ENCODE results near the gene VPS72. TPM values are rescaled to one million over a fixed set of nuclear protein-coding genes. Genes with fewer than 3 reads are reported as not detected.

Gene VPS72
- polyA plus RNA-seq, 1 of the 3 experiments (the other 2 are of a cell fraction): 80.2 TPM

- H3K36me3 ChIP-seq (replicated peaks in 1 of 2; ENCODE audit: control insufficient read depth in 1 of 2, insufficient read depth in 2 of 2, low read length in 1 of 2): no peaks in the 10 kb centered on the region
- CTCF ChIA-PET: interaction anchor here (1.1 to 6.8 kb wide), 4 partner anchors 12 to 119 kb away, joined by 4 to 40 read pairs (median 8); partner anchors contain the start of genes C1orf56 and TNFAIP8L2
- DNase-seq: peak; percentile 13
- H3K27me3 ChIP-seq (ENCODE audit: insufficient read depth): no peaks in the 10 kb centered on the region
- no peak overlapping the region for H3K4me3 ChIP-seq (ENCODE audit: low read depth in 2 of 2, low read length in 1 of 2)
- WGBS (ENCODE audit: low lambda C conversion rate): 83% methylated on average over 5 of the region's 5 CpGs
- no peak overlapping the region for H3K9ac ChIP-seq
- H3K27ac ChIP-seq (ENCODE audit: low read depth in 2 of 2, low read length in 1 of 2): no peak overlapping the region
- H3K4me2 ChIP-seq: no peak overlapping the region
- no peaks in the 10 kb centered on the region for H3K9me3 ChIP-seq
- H3K9me2 ChIP-seq: no peaks in the 10 kb centered on the region
- TF ChIP-seq CTCF (IDR thresholded peaks at IDR 0.05) (no peak), POLR2AphosphoS5 (IDR thresholded peaks at IDR 0.05; ENCODE audit: low read depth, low read length) (no peak), IRF3 (IDR thresholded peaks at IDR 0.05; ENCODE audit: low read depth, low read length) (no peak), NRF1 (IDR thresholded peaks at IDR 0.05; ENCODE audit: low read depth, low read length) (no peak), SMC3 (IDR thresholded peaks at IDR 0.05; ENCODE audit: low read depth, low read length) (no peak), NFIC (IDR thresholded peaks at IDR 0.05; ENCODE audit: borderline replicate concordance) (no peak), RXRA (IDR thresholded peaks at IDR 0.05; ENCODE audit: borderline replicate concordance, low read depth) (no peak), USF2 (IDR thresholded peaks at IDR 0.05; ENCODE audit: borderline replicate concordance, low read depth, low read length) (no peak)
- no peaks in the 10 kb centered on the region for H3K79me2 ChIP-seq (ENCODE audit: insufficient read depth)
- H2AFZ ChIP-seq (ENCODE audit: low read depth): no peak overlapping the region
- H3K4me1 ChIP-seq (ENCODE audit: control insufficient read depth in 1 of 2, insufficient read depth in 2 of 2, low read depth in 1 of 2, low read length in 1 of 2): peaks cover 0 to 21% of the 10 kb centered on the region in 2 experiments; a peak in 1 of 4 replicates
- no peaks in the 10 kb centered on the region for H3F3A ChIP-seq (replicated peaks; ENCODE audit: insufficient read depth)
- H4K20me1 ChIP-seq (ENCODE audit: insufficient read depth): no peaks in the 10 kb centered on the region
- POLR2A ChIA-PET: no interaction called here
These were observed 46.0 kb downstream of the VPS72 start for GRCh38 chr1:151143986-151144385.

GRCh38 chr1:151143057-151143435, 47.0 kb downstream of the VPS72 start:
- Histone ChIP-seq H3K4me2 (no peak overlapping the region), H3F3A (replicated peaks; ENCODE audit: insufficient read depth) (no peaks in the 10 kb centered on the region), H3K36me3 (replicated peaks in 1 of 2; ENCODE audit: control insufficient read depth in 1 of 2, insufficient read depth in 2 of 2, low read length in 1 of 2) (no peaks in the 10 kb centered on the region), H3K9ac (no peak overlapping the region), H3K9me3 (no peaks in the 10 kb centered on the region), H2AFZ (ENCODE audit: low read depth) (no peak overlapping the region), H3K9me2 (no peaks in the 10 kb centered on the region), H3K4me3 (ENCODE audit: low read depth in 2 of 2, low read length in 1 of 2) (no peak overlapping the region), H4K20me1 (ENCODE audit: insufficient read depth) (no peaks in the 10 kb centered on the region), H3K79me2 (ENCODE audit: insufficient read depth) (no peaks in the 10 kb centered on the region), H3K4me1 (ENCODE audit: control insufficient read depth in 1 of 2, insufficient read depth in 2 of 2, low read depth in 1 of 2, low read length in 1 of 2) (peaks cover 0 to 21% of the 10 kb centered on the region in 2 experiments; a peak in 1 of 4 replicates), H3K27ac (ENCODE audit: low read depth in 2 of 2, low read length in 1 of 2) (no peak overlapping the region), H3K27me3 (ENCODE audit: insufficient read depth) (no peaks in the 10 kb centered on the region)
- POLR2A ChIA-PET: no interaction called here
- CTCF ChIA-PET: interaction anchor here (0.8 to 6.8 kb wide), 5 partner anchors 13 to 118 kb away, joined by 3 to 40 read pairs (median 4); partner anchors contain the start of genes MLLT11 and TNFAIP8L2
- peak; percentile 14 for DNase-seq
- WGBS (ENCODE audit: low lambda C conversion rate): 50% methylated on average over 5 of the region's 7 CpGs
- TF ChIP-seq YY1 (IDR thresholded peaks at IDR 0.05; ENCODE audit: low read depth): no peak
- TF ChIP-seq PBX3 (IDR thresholded peaks at IDR 0.05): no peak
- TF ChIP-seq FOSL2 (IDR thresholded peaks at IDR 0.05; ENCODE audit: borderline replicate concordance, low read depth): no peak
- TF ChIP-seq JUND (IDR thresholded peaks at IDR 0.05): no peak
- TF ChIP-seq IRF3 (IDR thresholded peaks at IDR 0.05; ENCODE audit: low read depth, low read length): no peak
- no peak for TF ChIP-seq MXI1 (IDR thresholded peaks at IDR 0.05; ENCODE audit: low read depth, low read length)
- no peak for TF ChIP-seq POLR2AphosphoS5 (IDR thresholded peaks at IDR 0.05; ENCODE audit: low read depth, low read length)
- TF ChIP-seq CTCF (IDR thresholded peaks at IDR 0.05): no peak
- TF ChIP-seq FOXM1 (IDR thresholded peaks at IDR 0.05; ENCODE audit: low read depth): no peak
- TF ChIP-seq RAD21 (IDR thresholded peaks at IDR 0.05; ENCODE audit: low read length): no peak
- TF ChIP-seq TCF12 (IDR thresholded peaks at IDR 0.05): no peak

Data from SK-N-SH (cell line).